WTC11 (cell line): ENCODE data around the gene LRRC27.

ENCODE experiments used
- CBFB ChIP-seq: sonication (generic); formaldehyde crosslinking; IDR thresholded peaks from 2 replicates; pipeline ENCODE4 v1.8.1; 2022; ENCODE audit warnings: mild to moderate bottlenecking, low read depth, missing genetic modification reagents
- CREM ChIP-seq: sonication (generic); formaldehyde crosslinking; IDR thresholded peaks from 2 replicates; pipeline ENCODE4 v1.8.1; 2022; ENCODE audit warnings: mild to moderate bottlenecking, missing genetic modification reagents, moderate library complexity
- ELF4 ChIP-seq: sonication (generic); formaldehyde crosslinking; IDR thresholded peaks from 2 replicates; pipeline ENCODE4 v1.8.1; 2022; ENCODE audit warnings: low read depth, mild to moderate bottlenecking, moderate library complexity, missing genetic modification reagents
- NR2C2 ChIP-seq: sonication (generic); formaldehyde crosslinking; IDR thresholded peaks from 2 replicates; pipeline ENCODE4 v1.8.0; 2022; ENCODE audit warnings: mild to moderate bottlenecking, missing genetic modification reagents
- TF ChIP-seq, protein P1 (sequence below): sonication (generic); formaldehyde crosslinking; IDR thresholded peaks from 2 replicates; pipeline ENCODE4 v1.8.1; 2022; ENCODE audit warnings: low read depth, mild to moderate bottlenecking, moderate library complexity, missing genetic modification reagents, borderline replicate concordance
- TF ChIP-seq, protein P2 (sequence below): fragments of 250-450 bp; sonication (Bioruptor Pico); conservative IDR thresholded peaks from 2 replicates; pipeline ENCODE4 v1.9.0; 2021; ENCODE audit warnings: mild to moderate bottlenecking
- TF ChIP-seq, protein P3 (sequence below): sonication (generic); formaldehyde crosslinking; IDR thresholded peaks from 2 replicates; pipeline ENCODE4 v1.8.1; 2022; ENCODE audit warnings: low read depth, missing genetic modification reagents, borderline replicate concordance
- TF ChIP-seq, protein P4 (sequence below): fragments of 200-600 bp; IDR thresholded peaks from 2 replicates; pipeline ENCODE4 v1.8.0; 2022; ENCODE audit warnings: antibody characterized with exemption

DNA sequence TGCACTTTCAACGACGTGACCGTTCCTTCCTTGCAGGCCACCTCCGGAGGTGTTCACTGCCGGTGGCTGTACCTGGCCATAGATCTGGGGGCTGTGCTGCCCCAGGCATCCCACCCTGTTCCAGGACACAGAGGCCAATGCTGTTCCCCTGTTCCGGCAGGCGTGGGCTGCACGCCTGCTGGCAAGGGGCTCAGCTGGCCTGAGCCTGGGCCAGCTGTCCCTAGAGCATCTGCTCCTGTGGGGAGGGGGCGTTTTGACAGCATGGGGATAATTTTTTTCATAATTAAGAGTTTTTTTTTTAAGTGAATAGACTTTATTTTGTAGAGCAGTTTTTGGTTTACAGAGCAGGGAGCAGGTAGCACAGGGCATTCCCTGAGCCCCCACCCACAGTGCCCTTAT lies 93.8 kb downstream of the LRRC27 start:
- TF ChIP-seq, protein P1, sequence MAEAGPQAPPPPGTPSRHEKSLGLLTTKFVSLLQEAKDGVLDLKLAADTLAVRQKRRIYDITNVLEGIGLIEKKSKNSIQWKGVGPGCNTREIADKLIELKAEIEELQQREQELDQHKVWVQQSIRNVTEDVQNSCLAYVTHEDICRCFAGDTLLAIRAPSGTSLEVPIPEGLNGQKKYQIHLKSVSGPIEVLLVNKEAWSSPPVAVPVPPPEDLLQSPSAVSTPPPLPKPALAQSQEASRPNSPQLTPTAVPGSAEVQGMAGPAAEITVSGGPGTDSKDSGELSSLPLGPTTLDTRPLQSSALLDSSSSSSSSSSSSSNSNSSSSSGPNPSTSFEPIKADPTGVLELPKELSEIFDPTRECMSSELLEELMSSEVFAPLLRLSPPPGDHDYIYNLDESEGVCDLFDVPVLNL (CRISPR knock-in tag) = no peak
- no peak for TF ChIP-seq ELF4
- no peak for TF ChIP-seq CREM (CRISPR knock-in tag)
- no peak for TF ChIP-seq CBFB
- TF ChIP-seq, protein P2, sequence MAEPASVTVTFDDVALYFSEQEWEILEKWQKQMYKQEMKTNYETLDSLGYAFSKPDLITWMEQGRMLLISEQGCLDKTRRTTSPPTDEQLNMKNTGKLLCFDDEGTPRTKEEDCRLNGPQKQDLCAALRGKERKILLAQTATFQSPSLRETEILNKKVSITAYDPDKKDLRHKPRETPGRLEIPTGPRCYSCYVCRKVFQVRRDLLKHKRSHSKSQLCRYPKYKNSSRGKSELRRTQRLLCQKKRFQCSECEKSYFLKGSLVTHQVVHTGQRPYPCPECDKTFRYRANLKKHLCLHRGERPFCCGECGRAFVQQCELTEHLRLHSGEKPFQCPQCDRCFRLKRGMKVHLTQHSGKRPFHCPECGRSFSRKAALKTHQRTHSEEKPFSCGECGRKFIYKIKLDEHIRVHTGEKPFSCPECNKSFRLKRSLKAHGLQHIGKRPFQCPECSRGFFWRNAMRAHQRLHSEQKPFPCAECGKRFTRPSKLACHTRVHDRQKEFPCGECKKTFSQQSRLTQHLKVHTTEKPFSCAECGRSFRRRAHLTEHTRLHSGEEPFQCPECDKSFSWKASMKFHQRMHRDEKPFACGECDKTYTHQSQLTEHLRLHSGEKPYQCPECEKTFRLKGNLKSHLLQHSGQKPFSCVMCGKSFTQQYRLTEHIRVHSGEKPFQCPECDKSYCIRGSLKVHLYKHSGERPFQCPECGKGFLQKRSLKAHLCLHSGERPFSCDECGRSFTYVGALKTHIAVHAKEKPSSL (CRISPR knock-in tag) = no peak
- TF ChIP-seq, protein P3, sequence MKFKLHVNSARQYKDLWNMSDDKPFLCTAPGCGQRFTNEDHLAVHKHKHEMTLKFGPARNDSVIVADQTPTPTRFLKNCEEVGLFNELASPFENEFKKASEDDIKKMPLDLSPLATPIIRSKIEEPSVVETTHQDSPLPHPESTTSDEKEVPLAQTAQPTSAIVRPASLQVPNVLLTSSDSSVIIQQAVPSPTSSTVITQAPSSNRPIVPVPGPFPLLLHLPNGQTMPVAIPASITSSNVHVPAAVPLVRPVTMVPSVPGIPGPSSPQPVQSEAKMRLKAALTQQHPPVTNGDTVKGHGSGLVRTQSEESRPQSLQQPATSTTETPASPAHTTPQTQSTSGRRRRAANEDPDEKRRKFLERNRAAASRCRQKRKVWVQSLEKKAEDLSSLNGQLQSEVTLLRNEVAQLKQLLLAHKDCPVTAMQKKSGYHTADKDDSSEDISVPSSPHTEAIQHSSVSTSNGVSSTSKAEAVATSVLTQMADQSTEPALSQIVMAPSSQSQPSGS (CRISPR knock-in tag) = no peak
- TF ChIP-seq, protein P4, sequence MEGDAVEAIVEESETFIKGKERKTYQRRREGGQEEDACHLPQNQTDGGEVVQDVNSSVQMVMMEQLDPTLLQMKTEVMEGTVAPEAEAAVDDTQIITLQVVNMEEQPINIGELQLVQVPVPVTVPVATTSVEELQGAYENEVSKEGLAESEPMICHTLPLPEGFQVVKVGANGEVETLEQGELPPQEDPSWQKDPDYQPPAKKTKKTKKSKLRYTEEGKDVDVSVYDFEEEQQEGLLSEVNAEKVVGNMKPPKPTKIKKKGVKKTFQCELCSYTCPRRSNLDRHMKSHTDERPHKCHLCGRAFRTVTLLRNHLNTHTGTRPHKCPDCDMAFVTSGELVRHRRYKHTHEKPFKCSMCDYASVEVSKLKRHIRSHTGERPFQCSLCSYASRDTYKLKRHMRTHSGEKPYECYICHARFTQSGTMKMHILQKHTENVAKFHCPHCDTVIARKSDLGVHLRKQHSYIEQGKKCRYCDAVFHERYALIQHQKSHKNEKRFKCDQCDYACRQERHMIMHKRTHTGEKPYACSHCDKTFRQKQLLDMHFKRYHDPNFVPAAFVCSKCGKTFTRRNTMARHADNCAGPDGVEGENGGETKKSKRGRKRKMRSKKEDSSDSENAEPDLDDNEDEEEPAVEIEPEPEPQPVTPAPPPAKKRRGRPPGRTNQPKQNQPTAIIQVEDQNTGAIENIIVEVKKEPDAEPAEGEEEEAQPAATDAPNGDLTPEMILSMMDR = no peak
- no peak for TF ChIP-seq NR2C2 (CRISPR knock-in tag)
